IPS DF 4.7 (cell line): ENCODE results near the gene ZNF804A.
A peak's percentile ranks its signal among the peaks of the same experiment; 100 is the strongest.

Experiments used
- DNase-seq: peaks from one replicate; pipeline ENCODE4 v3.0.0-alpha.2; 2013; ENCODE audit warnings: low spot score; ENCODE audit errors: extremely low read depth

The ZNF804A gene

DNA sequence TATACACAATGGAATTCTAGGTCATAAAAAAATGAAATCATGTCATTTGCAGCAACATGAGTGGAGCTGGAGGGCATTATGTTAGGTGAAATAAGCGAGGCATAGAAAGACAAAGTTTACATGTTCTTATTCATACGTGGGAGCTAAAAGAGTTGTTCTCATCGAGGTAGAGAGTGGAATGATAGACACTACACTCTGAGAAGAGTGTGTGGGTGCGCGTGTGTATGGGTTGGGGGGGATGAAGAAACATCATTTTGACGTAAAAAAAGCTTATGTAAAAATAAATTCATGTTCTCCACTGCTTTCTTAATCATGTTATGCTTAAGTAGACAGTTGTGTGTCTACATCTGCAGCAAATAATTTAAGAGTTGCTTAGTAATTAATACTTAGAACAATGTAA, 123.6 kb downstream of the ZNF804A start:
- DNase-seq = no peak

DNA sequence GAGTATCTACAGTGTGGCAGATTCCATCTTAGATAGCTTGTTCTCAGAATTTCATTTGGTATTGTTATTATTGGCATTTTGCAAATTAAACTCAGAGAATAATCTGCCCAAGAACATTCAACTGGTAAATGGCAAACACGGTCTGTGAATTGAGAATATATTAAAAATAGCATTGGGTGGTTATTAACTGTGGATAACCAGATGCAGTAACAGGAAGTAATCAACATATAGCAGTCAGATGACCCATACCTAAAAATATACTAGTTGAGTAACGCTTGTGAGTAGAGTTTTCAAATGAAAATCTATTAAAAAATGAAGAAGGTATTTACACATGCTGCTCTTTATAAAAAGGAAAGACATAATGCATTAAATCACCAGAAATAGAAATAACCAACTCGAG, 129.5 kb downstream of the ZNF804A start:
- DNase-seq = no peak

DNA sequence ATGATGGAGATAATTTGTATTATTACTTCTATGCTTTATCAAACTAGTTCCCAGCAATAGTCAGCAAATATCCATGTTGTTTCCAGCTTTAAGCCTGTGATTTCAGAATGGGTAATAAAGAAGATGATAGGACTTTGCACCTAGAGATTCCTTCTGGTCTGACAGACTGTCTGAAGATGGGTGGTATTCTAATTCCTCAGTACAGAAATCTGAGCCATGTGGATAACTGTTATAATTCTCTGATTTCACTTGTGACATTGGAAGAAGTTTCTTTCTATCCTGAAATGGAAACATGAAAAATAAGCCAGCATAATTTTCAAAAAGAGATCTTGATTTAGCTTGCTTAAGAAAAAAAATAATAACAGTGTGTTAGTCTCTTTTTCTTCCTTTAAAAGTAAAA, 130.1 kb downstream of the ZNF804A start:
- no peak for DNase-seq

DNA sequence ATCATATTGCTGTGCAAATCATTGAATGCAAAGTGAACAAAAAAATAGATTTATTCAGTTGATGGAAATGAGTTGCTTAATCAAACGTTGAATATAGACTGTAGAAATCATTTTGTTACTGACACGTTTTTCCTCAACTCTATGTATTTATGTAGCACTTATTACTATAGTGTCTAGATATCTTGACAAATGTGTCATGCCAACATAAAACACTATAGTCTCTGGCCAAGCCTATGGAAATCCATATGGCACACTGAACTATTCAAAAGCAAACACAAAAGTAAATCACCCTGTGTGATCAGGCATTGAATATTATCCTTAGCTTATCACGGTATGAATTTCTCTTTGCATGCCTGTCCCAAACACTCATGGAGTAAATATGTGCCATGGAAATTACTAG, 131.3 kb downstream of the ZNF804A start:
- DNase-seq = no peak

DNA sequence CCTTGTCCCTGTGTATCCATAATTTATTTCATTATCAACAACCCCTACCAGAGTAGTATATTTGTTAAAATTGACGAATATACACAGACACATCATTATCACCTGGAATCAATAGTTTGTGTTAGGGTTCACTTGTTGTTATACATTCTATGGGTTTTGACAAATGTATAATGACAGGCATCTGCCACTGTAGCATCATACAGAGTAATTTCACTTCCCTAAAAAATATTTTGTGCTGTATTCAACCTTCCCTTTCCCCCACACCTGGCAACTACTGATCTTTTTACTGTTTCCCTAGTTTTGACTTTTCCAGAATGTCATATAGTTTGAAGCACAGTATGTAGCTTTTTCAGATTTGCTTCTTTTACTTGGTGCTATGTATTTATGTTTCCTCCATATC, 132.0 kb downstream of the ZNF804A start:
- no peak for DNase-seq

DNA sequence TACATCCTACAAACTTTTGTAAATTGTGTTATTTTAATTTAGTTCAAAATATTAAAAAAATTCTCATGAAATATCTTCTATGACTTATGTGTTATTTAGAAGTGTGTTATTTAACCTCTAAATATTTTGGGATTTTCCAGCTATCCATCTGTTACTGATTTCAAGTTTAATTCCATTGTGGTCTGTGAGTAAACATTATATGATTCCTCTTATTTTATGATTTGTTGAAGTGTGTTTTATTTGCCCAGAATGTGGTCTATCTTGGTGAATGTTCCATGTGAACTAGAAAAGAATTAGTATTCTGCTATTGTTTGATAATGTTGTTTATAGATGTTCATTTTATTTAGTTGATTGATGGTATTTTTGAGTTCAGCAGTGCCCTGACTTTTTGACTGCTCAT, 136.0 kb downstream of the ZNF804A start:
- DNase-seq = no peak

DNA sequence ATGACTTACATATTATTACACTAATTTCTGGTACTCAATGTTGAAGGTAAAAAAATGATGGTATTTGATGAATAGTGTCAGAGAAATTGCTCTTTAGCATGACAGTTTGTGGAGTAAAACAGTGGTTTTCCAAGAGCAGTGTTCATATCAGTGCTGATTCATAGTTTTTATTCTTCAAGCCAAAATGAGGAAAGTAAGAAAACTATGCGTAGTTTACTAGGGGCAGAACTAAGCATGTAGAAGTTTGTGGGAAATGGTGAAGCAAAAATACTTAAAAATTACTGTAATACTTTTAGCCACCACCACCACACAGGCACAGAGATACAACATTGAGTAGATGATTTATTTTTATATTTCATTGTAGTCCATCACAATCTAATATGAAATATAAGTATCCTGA, 137.3 kb downstream of the ZNF804A start:
- no peak for DNase-seq

DNA sequence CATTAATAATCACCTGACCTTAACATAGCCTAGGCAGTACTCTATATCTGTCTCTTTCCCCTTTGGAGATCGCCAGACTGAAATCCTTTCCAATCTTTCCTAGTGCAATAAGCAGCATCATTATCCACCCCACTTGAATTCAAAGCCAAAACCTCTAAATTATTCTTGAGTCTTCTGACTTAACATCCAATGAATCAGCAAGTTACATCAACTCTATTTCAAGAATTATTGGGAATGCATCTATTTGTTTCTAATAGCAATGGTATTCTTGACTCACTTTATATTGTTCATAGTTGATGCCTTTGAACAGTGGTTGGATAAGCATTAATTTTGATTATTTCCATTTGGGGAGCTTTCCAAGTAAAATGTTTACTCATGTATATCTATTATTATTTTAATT, 144.8 kb downstream of the ZNF804A start:
- DNase-seq = no peak

DNA sequence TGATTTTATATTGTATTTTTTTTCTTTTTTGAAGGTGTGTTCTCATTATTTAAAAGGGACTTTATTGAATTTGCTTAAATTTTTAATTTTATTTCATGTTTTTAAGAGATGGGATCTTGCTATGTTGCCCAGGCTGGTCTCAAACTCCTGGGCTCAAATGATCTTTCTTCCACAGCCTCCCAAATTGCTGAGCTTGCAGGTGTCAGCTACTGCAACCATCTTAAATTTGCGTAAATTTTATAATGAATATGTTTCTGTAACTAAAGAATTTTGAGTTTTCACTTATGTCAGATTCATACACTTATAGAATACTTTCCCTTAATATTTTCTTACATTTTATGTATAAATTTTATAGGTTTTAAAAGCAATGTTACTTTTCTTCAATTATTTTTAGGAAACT, 157.8 kb downstream of the ZNF804A start:
- DNase-seq = no peak

DNA sequence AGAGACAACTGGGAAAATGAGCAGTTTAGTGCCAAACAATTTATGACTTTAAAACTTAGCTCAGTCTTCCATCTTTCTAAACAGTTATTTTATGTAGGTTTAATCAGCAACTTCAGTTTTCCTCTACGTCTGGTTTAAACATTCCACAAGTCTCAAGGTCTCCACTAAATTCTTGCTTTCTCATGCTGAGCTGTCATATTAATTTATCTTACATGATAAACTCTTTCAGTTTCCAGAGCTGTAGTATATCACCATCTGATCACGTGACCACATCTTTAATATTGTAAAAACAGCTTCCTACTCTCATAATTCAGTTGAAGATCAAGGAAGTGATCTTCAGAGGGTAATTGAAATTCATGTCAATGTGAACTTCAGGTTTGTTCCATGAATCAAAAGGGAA, 158.6 kb downstream of the ZNF804A start:
- no peak for DNase-seq

DNA sequence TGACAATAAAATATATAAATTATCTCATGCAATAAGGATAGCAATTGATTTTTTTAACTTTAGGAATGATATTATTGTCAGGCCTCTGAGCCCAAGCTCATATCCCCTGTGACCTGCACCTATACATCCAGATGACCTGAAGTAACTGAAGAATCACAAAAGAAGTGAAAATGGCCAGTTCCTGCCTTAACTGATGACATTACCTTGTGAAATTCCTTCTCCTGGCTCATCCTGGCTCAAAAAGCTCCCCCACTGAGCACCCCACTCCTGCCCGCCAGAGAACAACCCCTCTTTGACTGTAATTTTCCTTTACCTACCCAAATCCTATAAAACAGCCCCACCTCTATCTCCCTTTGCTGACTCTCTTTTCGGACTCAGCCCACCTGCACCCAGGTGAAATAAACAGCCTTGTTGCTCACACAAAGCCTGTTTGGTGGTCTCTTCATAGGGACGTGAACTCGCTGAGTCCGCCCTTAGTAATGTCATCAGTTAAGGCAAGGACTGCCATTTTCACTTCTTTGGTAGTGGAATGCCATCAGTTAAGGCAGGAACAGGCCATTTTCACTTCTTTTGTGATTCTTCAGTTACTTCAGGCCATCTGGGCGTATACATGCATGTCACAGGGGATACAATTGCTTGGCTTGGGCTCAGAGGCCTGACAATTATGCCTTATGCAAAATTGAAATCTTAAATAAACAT, 161.4 kb downstream of the ZNF804A start:
- peak; percentile 5 for DNase-seq

DNA sequence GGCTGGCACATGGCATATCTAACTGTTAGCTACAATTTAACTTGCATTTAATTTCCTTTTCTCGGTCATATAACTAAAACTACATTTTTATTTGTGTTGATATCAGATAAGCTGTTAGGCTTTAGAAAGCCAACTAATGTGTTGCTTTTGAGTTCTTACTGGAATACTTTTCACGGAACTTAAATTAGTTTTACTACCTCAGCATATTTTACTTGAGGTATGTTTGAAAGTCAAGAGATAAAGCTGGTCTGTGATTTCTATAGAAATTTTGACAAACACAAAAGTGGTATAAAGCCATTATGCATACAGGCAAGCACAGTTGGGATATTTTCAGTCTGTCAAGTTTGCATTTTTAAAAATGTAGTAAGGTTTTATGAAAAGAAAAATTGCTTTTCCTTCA, 162.6 kb downstream of the ZNF804A start:
- no peak for DNase-seq

DNA sequence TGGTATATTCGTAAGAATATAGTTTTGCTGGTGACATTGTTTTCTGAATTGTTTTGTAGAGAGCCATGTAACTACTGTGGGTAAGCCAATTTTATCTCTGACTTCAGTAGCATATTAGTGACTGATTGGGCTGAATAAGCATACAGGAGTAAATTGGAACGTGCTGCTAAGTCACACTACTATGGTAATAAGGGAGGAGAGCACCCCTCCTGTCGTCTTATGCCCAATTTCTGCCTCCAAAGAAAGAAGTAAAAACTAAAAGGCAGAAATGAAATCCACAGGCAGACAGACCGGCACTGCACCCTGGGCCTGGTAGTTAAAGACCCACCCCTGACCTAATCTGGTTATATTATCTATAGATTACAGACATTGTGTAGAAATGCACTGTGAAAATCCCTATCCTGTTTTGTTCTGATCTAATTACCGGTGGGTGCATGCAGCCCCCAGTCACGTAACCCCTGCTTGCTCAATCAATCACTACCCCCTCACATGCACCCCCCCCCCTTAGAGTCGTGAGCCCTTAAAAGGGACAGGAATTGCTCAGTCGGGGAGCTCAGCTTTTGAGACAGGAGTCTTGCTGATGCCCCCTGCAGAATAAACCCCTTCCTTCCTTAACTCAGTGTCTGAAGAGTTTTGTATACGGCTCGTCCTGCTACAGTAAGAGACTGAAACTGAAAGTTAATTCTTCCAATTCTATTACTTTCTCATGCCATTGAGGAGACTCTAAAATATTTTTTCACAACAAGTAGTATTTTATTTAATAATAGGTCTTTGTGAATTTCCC, 167.0 kb downstream of the ZNF804A start:
- DNase-seq = no peak

DNA sequence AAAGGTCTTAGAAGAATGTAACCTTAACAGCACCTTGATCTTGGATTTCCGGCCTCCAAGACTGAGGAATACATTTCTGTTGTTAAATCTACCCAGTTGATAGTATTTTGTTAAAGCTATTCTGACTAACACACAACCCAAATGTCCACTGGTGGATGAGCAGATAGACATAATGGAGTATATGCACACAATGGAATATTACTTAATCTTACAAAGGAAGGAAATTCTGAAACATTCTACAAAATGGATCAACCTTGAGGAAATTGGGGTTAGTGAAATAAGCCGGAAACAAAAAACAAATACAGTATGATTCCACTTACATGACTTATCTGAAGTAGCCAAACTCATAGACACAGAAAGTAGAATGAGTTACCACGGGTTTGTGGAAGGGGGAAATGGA, 168.7 kb downstream of the ZNF804A start:
- DNase-seq = no peak

DNA sequence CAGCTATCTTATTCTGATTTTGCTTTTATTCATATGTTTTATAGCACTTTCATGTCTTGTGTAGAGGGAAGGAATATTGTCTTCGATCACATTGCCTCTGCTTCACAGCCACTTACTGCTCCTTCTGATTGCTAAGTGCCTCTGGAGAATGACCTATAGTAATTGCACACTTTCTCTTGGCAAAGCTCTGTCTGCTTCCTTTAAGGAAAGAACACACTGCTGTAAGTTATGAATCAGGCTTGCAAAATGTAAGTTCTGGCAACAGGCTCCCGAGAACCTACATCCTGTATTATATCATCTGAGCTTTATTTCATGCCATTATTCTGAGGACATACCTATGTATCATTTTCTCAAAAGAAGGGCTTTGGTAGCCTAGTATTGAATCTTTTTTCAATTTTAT, 170.7 kb downstream of the ZNF804A start:
- DNase-seq = no peak

DNA sequence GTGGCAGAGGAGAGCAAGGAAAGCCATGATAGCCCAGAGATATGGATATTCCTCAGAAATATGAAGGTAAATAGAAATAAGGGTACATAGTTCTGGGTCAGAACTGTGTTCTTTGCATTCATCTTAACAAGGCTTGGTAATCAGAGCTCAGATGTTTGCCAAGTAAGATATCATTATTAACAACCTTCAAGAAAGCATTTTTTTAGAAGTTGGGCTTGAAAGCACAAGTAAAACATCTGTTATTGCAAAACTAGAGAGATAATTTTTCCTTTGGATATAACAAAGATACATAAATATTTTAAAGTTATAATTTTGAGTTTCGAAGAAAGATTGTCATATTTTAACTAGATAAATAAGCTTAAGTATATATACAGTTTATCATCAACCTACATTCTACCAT, 171.4 kb downstream of the ZNF804A start:
- no peak for DNase-seq

DNA sequence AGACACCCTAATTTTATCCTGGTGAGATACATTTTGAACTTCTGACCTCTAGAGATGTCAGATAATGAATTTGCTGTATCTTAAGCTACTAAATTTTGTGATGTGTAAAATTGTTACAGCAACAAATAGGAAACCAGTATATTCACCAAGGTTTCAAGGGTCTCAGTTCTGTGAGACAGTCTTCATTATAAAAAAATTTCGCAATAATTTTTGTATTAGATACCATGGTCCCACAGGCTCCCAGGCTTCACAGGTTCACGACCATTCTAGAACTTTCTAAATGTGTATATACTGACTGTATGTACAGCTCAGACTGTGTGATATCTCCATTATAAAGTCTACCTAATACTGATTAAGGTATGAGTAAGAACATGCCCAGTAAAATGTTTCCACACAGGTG, 181.4 kb downstream of the ZNF804A start:
- DNase-seq = no peak

DNA sequence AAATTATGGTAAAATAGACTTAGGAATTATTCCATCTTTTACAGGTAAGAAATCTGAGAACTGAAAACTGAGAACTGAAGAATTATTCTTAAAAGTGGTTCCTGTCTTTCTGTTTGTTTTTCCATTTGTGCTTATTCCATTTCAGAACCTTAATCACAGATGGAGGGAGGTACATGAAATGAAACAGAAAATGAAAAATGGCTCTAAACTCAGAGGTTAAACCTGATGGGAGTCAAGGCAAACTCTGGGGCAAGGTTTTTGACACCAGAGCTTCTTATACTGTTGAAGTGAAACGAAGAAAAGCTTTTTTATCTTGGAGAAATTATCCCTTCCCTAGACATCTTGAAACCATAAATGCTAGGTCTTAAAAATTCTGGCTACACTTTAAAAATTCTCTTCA, 182.1 kb downstream of the ZNF804A start:
- no peak for DNase-seq

DNA sequence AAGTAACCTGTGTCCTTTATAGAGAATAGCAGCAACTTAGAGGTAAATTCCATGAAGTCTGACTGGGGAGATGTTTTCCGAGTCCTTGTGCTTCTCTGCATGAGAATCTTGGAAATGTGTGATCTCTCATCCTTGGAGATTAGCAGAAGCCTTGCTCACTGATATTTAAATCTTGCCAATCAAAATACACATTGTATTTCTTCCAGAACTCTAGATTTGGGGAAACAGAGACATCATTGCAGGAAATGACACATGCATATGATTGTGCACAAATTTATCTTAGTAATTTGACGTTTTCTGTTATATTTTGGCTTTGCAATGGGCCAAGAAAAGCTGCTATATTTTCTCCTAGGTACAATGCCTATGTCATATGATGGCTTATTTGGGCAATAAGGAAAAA, 182.6 kb downstream of the ZNF804A start:
- no peak for DNase-seq

DNA sequence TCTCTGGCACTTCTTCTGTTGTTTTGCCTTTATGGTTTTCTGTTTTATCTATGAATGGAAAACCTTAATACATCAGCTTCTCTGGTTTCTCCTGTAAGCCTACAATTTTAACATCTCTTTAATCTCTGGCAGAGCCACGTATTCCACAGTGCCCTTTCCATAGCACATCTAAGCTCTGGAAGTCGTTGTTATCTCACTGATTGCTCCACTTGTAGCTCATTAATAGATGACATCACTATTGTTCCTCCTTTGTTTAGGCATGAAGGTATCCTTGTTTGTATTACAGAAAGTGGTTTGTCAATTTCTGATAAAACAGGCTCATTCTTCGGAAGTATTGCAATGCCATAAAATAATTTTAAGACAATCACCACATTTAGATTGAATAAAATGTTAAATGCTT, 185.2 kb downstream of the ZNF804A start:
- DNase-seq = no peak

DNA sequence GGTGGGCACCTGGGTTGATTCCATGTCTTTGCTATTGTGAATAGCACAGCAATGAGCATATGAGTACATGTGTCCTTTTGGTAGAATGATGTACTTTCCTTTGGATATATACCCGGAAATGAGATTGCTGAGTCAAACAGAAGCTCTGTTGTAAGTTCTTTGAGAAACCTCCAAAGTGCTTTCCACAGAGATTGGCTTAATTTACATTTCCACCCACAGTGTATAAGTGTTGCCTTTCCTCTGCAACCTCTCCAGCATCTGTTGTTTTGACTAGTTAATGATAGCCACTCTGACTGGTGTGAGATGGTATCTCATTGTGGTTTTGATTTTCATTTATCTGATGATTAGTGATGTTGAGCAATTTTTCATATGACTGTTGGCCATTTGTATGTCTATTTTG, 194.8 kb downstream of the ZNF804A start:
- DNase-seq = no peak

DNA sequence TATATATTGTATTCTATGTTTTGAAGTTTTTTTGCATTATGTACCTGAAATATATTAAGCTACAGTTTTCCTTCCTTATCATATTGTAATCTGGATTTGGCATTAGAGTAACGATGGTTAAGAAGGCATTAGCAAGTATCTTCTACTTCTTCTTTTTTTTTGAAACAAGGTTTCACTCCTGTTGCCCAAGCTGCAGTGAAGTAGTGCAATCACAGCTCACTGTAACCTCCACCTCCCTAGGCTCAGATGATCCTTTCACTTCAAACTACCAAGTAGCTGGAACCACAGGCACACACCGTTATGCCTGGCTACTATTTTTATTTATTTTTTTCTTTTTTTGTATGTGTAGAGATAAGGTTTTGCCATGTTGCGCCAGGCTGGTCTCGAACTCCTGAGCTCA, 201.1 kb downstream of the ZNF804A start:
- DNase-seq = no peak

DNA sequence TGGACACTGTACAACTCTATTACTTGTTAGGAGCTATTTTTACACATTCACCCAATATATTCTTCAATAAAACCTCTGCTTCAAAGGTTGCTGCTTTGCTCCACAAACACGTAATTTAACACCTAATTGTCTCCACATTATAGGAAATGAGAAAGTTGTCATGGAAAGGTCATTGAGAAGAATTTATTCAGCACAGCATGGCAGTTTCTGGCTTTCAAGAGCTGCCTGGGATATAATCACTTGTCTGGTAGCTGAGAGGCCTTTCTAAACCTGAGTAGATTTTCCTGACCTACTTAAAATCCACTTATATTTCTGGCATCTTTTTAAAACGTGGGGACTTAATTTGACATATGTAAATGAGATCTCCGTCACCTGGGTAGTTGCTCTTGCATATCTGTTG, 216.1 kb downstream of the ZNF804A start:
- no peak for DNase-seq
